IMR-90 (cell line): ENCODE data around the gene ANXA3.
"Not testable (repeated sequence)": the region's sequence is repeated elsewhere in the genome, so short reads cannot be mapped to it uniquely, and the experiment has no call there.

ENCODE experiments used
- BHLHE40 ChIP-seq: fragments of 150-350 bp; IDR thresholded peaks from 2 replicates; pipeline ENCODE4 v1.6.1; 2016; ENCODE audit warnings: mild to moderate bottlenecking, low read depth, low read length
- CEBPB ChIP-seq: IDR thresholded peaks from 2 replicates; pipeline ENCODE4 v1.6.1; 2012; ENCODE audit warnings: low read depth, low read length, improper control_type of control experiment
- FOS ChIP-seq: fragments of 150-350 bp; IDR thresholded peaks from 2 replicates; pipeline ENCODE4 v1.6.1; 2016; ENCODE audit warnings: low read depth, low read length
- MAFK ChIP-seq: IDR thresholded peaks from 2 replicates; pipeline ENCODE4 v1.6.1; 2012; ENCODE audit warnings: low read depth, low read length, improper control_type of control experiment
- MAZ ChIP-seq: IDR thresholded peaks from 2 replicates; pipeline ENCODE4 v1.6.1; 2012; ENCODE audit warnings: low read depth, mild to moderate bottlenecking, low read length, improper control_type of control experiment, moderate library complexity, borderline replicate concordance
- MXI1 ChIP-seq: IDR thresholded peaks from 2 replicates; pipeline ENCODE4 v1.6.1; 2012; ENCODE audit warnings: low read depth, mild to moderate bottlenecking, low read length, moderate library complexity, borderline replicate concordance
- POLR2A ChIP-seq: IDR thresholded peaks from 2 replicates; pipeline ENCODE4 v1.6.1; 2012; ENCODE audit warnings: mild to moderate bottlenecking, low read depth, low read length
- RAD21 ChIP-seq: IDR thresholded peaks from 2 replicates; pipeline ENCODE4 v1.6.1; 2012; ENCODE audit warnings: low read length, improper control_type of control experiment
- RCOR1 ChIP-seq: IDR thresholded peaks from 2 replicates; pipeline ENCODE4 v1.6.1; 2012; ENCODE audit warnings: mild to moderate bottlenecking, low read length, improper control_type of control experiment; ENCODE audit not compliant: insufficient replicate concordance
- RFX5 ChIP-seq: IDR thresholded peaks from 2 replicates; pipeline ENCODE4 v1.8.0; 2012; ENCODE audit warnings: low read depth, mild to moderate bottlenecking, low read length, moderate library complexity
- SMC3 ChIP-seq: fragments of 150-350 bp; IDR thresholded peaks from 2 replicates; pipeline ENCODE4 v1.6.1; 2016; ENCODE audit warnings: low read depth, mild to moderate bottlenecking, antibody characterized with exemption, low read length, moderate library complexity
- TF ChIP-seq, protein P1 (sequence below): fragments of 150-350 bp; IDR thresholded peaks from 2 replicates; pipeline ENCODE4 v1.6.1; 2016; ENCODE audit warnings: low read depth, mild to moderate bottlenecking, low read length, moderate library complexity, borderline replicate concordance
- TF ChIP-seq, protein P2 (sequence below): conservative IDR thresholded peaks from 2 replicates; pipeline ENCODE4 v1.5.1; 2012; ENCODE audit warnings: mild to moderate bottlenecking, low read depth, low read length, improper control_type of control experiment
- TF ChIP-seq, protein P3 (sequence below): fragments of 150-350 bp; IDR thresholded peaks from 2 replicates; pipeline ENCODE4 v1.6.1; 2017; ENCODE audit warnings: mild to moderate bottlenecking, antibody characterized with exemption, low read length, low read depth

DNA sequence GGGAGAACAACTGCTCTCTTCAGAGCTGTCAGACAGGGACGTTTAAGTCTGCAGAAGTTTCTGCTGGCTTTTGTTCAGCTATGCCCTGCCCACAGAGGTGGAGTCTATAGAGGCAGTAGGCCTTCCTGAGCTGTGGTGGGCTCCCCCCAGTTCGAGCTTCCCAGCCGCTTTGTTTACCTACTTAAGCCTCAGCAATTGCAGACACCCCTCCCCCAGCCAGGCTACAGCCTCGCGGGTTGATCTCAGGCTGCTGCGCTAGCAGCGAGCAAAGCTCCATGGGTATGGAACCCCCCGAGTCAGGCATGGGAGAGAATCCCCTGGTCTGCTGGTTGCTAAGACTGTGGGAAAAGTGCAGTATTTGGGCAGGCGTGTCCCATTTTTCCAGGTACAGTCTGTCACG is 45.3 kb upstream of the ANXA3 start:
- TF ChIP-seq, protein P1, sequence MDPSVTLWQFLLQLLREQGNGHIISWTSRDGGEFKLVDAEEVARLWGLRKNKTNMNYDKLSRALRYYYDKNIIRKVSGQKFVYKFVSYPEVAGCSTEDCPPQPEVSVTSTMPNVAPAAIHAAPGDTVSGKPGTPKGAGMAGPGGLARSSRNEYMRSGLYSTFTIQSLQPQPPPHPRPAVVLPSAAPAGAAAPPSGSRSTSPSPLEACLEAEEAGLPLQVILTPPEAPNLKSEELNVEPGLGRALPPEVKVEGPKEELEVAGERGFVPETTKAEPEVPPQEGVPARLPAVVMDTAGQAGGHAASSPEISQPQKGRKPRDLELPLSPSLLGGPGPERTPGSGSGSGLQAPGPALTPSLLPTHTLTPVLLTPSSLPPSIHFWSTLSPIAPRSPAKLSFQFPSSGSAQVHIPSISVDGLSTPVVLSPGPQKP = not testable (repeated sequence)
- not testable (repeated sequence) for TF ChIP-seq POLR2A, FOS, MXI1, MAFK, RAD21, MAZ, RCOR1, SMC3, BHLHE40, CEBPB, RFX5
- TF ChIP-seq, protein P2, sequence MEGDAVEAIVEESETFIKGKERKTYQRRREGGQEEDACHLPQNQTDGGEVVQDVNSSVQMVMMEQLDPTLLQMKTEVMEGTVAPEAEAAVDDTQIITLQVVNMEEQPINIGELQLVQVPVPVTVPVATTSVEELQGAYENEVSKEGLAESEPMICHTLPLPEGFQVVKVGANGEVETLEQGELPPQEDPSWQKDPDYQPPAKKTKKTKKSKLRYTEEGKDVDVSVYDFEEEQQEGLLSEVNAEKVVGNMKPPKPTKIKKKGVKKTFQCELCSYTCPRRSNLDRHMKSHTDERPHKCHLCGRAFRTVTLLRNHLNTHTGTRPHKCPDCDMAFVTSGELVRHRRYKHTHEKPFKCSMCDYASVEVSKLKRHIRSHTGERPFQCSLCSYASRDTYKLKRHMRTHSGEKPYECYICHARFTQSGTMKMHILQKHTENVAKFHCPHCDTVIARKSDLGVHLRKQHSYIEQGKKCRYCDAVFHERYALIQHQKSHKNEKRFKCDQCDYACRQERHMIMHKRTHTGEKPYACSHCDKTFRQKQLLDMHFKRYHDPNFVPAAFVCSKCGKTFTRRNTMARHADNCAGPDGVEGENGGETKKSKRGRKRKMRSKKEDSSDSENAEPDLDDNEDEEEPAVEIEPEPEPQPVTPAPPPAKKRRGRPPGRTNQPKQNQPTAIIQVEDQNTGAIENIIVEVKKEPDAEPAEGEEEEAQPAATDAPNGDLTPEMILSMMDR = not testable (repeated sequence)
- TF ChIP-seq, protein P3, sequence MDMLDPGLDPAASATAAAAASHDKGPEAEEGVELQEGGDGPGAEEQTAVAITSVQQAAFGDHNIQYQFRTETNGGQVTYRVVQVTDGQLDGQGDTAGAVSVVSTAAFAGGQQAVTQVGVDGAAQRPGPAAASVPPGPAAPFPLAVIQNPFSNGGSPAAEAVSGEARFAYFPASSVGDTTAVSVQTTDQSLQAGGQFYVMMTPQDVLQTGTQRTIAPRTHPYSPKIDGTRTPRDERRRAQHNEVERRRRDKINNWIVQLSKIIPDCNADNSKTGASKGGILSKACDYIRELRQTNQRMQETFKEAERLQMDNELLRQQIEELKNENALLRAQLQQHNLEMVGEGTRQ = not testable (repeated sequence)
